SK-N-SH (cell line): Measurements from ENCODE around the gene TFB1M.

Experiments
- GABPA ChIP-seq: IDR thresholded peaks from 2 replicates; pipeline ENCODE4 v1.4.0; 2012; ENCODE audit warnings: low read depth, mild to moderate bottlenecking
- RXRA ChIP-seq: IDR thresholded peaks from 2 replicates; pipeline ENCODE4 v1.4.0; 2012; ENCODE audit warnings: low read depth, mild to moderate bottlenecking, borderline replicate concordance
- SIN3A ChIP-seq: IDR thresholded peaks from 2 replicates; pipeline ENCODE4 v1.6.1; 2012; ENCODE audit warnings: low read depth, mild to moderate bottlenecking, low read length, moderate library complexity, borderline replicate concordance
- YY1 ChIP-seq: IDR thresholded peaks from 2 replicates; pipeline ENCODE4 v1.4.0; 2012; ENCODE audit warnings: low read depth, mild to moderate bottlenecking
- TF ChIP-seq, protein P1 (sequence below): fragments of 200-600 bp; sonication (generic); IDR thresholded peaks from 2 replicates; pipeline ENCODE4 v1.6.1; 2017; ENCODE audit warnings: antibody characterized with exemption, mild to moderate bottlenecking, moderate library complexity
- TF ChIP-seq, protein P2 (sequence below): IDR thresholded peaks from 2 replicates; pipeline ENCODE4 v1.4.0; 2012; ENCODE audit warnings: low read depth, borderline replicate concordance

DNA sequence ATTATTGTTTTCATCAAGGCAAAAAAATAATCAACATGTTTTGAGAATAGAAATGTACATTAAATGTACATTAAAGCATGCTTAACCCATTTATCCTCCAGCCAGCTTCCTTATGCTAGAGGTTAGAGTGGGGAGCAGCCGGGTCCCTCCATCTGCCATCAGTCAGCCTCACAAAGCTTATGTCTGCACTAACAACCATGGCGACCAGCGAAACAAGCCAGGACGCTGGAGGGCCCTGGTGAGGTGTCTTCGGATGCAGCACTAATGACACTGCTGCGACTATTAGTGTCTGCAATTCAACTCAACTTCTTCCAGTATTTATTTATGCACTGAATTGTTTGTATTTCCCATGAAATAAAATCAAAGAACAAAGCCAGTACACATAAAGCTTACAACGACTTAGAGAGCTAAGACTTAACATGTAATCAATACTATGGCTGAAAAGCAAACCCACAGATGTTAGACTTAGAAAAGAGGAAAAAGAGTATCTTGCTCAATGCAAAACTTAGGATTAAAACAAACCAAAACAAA lies 43.7 kb downstream of the TFB1M start:
- TF ChIP-seq GABPA (no peak), SIN3A (no peak), YY1 (no peak), RXRA (no peak)
- TF ChIP-seq, protein P1, sequence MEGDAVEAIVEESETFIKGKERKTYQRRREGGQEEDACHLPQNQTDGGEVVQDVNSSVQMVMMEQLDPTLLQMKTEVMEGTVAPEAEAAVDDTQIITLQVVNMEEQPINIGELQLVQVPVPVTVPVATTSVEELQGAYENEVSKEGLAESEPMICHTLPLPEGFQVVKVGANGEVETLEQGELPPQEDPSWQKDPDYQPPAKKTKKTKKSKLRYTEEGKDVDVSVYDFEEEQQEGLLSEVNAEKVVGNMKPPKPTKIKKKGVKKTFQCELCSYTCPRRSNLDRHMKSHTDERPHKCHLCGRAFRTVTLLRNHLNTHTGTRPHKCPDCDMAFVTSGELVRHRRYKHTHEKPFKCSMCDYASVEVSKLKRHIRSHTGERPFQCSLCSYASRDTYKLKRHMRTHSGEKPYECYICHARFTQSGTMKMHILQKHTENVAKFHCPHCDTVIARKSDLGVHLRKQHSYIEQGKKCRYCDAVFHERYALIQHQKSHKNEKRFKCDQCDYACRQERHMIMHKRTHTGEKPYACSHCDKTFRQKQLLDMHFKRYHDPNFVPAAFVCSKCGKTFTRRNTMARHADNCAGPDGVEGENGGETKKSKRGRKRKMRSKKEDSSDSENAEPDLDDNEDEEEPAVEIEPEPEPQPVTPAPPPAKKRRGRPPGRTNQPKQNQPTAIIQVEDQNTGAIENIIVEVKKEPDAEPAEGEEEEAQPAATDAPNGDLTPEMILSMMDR = no peak
- TF ChIP-seq, protein P2, sequence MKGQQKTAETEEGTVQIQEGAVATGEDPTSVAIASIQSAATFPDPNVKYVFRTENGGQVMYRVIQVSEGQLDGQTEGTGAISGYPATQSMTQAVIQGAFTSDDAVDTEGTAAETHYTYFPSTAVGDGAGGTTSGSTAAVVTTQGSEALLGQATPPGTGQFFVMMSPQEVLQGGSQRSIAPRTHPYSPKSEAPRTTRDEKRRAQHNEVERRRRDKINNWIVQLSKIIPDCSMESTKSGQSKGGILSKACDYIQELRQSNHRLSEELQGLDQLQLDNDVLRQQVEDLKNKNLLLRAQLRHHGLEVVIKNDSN = no peak
